Left lobe of liver (tissue), 2 donors: ENCODE measurements around the gene PPP3CA. TPM values are rescaled to one million over a fixed set of nuclear protein-coding genes. Genes with fewer than 3 reads are reported as not detected.
A peak's percentile ranks its signal among the peaks of the same experiment; 100 is the strongest.
"Not testable (repeated sequence)": the region's sequence is repeated elsewhere in the genome, so short reads cannot be mapped to it uniquely, and the experiment has no call there.

Experiments
- ATAC-seq: fragments of 200-7000 bp; cut with Tn5 transposase; one replicate; pipeline ENCODE4 v1.9.1; 2020; ENCODE audit warnings: mild to moderate bottlenecking, moderate library complexity
- DNase-seq: peaks from one replicate; pipeline ENCODE4 v3.0.0-alpha.2; 2020; ENCODE audit warnings: low spot score
- total RNA-seq: library from RNA; stranded (reverse); gene quantifications from one replicate; pipeline ENCODE4 v1.2.1, GENCODE V29; 2021
- donor health status: DM: no; HTN: no; CAD: no; lungs with moderate emphysema.
- donor health status: DM: no; HTN: yes; CAD: no.

The PPP3CA gene
- total RNA-seq, 1 donor from 2014 or later, result 11.1 TPM

DNA sequence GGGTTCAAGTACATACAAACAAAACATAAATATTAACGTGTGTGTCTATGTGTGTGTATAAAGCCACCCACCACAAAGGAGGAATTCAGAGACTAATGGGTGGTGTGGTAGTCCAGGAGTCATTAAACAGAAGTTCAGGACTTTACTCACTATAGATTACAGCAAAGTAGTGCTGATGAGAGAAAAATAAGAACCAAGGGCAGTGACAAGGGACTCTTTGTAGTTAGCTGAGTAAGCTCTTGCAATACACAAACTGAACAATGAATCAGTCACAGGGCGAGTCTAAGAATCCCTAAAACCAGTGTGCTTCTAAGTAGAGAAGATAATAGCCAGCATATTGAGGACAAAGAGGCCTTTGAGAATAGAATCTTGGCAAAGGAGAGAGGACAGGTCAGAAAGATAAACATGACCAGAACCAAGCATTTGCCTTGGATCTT lies 232.4 kb downstream of the PPP3CA start:
- no peak for ATAC-seq
- DNase-seq, result no peak

GRCh38 chr4:101104312-101105052 lies 242.8 kb downstream of the PPP3CA start:
- ATAC-seq (no peak), DNase-seq (no peak)

DNA sequence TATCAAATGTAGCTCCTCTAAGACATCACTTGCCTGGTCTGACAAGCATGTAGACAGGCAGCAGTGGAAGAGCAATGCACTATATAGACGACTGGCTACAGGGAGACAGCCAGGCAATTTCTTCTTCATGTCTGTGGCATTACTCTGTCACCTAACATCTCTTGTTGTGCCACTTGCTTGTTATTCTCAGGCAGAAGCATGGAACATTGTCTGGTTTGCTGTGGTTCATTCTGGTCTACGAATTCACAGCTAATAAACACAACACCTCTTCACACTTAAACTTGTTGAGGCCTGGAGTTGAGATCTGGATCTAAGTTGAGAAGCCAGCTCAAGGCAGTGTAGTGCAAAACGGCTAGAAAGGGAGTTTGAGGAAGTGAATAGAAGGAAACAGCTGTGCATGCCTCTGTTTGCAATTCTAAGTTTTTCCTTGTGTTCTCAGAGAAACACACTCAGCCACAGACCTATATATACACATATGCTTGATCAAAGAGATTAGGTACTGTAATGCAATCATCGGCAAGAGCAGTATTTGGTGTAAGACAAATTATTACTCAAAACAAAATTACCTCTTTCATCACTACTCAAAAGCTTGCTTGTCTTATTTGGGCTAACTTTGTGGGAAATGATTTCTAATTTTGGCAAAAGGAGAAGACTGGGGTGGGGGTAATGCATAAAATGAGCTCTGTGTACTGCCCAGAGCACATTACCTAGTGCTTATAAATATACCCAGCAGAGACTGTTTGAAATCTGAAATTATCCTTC lies 243.8 kb downstream of the PPP3CA start:
- ATAC-seq (no peak), DNase-seq (no peak)

DNA sequence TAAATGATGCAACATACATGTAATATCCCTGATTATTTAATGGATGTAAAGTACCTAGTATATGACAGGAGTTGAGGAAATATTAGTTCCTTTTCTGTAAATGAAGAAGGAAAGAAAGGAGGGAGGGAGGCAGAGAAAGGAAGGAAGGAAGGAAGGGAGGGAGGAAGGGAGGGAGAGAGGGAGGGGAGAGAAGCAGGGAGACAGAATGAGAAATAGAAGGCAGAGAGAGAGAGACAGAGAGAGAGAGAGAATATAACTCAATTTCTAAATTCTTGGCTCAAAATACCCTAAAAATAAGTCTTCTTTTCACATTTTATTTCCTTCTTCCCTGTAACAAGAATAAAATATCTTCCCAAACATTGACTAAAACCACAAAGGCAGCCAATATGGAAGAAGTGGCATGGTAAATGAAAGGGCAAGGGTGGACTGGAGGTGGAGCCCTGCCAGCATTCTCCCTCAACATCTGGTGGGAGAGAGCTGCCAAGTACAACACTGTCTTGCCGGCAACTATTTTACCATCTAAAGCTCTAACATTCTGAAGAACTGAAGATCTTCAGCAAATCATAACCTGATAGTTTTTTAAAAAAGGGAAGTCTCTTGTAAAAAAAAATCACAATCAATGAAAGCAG lies 245.1 kb downstream of the PPP3CA start:
- DNase-seq (no peak), ATAC-seq (no peak)

- ATAC-seq, result no peak
- no peak for DNase-seq
Observed at GRCh38 chr4:101101072-101101471, 246.3 kb downstream of the PPP3CA start.

GRCh38 chr4:101098666-101099400 lies 248.5 kb downstream of the PPP3CA start:
- no peak for DNase-seq
- no peak for ATAC-seq

DNA sequence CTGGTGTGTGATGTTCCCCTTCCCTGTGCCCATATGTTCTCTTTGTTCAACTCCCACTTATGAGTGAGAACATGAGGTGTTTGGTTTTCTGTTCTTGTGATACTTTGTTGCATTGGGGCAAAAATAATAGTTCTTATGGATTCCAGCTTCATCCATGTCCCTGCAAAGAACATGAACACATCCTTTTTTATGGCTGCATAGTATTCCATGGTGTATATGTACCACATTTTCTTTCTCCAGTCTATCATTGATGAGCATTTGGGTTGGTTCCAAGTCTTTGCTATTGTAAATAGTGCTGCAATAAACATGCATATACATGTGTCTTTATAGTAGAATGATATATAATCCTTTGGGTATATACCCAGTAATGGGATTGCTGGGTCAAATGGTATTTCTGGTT lies 254.7 kb downstream of the PPP3CA start:
- not testable (repeated sequence) for ATAC-seq, DNase-seq

DNA sequence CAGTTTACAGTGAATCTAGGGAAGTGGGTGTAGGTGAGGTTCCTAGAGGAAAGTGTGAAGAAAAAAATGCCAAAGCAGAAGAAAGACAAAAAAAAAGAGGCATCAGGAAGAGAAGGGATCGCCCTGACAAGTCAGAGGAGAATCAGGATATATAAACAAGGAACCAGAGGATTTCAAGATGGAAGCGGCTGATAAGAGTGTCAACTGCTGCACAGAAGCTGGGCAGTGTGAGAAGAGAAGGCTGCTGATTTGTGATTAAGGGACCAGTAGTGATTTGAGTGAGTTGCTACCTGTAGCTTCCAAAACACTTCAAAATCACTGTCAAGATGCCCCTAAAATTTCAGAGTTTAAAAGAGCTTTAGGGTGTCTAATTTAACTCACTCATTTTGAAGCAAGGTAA lies 258.2 kb downstream of the PPP3CA start:
- no peak for ATAC-seq
- no peak for DNase-seq

GRCh38 chr4:101086801-101087586 lies 260.3 kb downstream of the PPP3CA start:
- ATAC-seq, result no peak
- DNase-seq, result no peak

DNA sequence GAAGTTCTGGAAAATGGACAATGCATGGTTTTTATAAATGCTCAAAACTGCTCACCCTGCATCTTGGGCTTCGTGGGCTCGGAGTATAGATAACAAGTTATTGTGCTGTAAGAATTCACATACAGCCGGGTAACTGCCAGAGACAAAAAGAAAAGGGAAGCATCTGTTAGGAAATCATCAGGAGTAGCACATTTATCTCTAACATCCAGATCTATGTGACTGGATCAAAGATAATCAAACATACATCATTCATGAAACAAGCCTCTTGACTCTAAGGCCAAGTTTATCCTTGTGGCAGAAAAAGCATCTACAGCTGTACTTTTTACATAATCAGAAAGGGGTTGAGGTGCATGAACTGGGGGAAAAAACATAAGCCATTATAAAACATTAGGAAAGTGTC lies 264.2 kb downstream of the PPP3CA start:
- no peak for ATAC-seq
- no peak for DNase-seq

GRCh38 chr4:101081695-101082369 lies 265.5 kb downstream of the PPP3CA start:
- DNase-seq (peak; percentile 56), ATAC-seq (peak; percentile 56)

DNA sequence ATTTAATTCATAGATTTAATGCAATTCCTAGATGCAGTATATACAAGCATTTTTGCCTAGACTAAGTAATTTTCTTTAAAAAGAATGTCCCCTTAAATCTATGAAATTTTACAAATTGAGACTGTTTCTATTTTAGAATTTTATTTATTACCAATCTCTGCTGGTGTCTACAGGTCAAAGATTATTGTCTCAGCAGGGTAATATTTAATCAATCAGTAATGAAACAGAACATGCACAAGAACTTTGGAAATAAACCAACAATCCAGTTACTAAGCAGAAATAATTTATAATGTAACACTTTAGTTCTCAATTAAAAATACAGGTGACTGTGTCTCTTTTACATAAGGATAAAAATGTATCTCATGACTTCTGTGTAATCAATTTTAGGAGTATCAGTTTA lies 266.2 kb downstream of the PPP3CA start:
- ATAC-seq (peak; percentile 61), DNase-seq (no peak)

DNA sequence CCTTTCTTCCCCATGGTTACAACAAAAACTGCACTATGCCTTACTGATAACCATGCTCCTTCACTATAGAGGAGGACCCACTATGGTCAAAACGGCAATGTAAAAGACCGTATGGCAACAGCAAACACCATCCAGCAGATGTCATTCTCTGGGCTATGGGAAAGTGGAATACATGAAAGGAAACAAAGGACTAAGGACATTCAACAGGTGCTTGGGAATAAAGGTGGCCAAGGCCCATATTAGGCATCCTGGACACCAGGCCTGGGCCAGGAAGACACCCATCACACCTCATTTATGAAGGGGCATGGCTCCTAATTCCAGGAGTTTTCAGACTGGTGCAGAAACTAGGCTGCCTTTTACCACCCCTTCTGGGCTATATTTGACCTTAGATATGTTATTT lies 268.4 kb downstream of the PPP3CA start:
- ATAC-seq, result no peak

GRCh38 chr4:101076032-101076431 lies 271.3 kb downstream of the PPP3CA start:
- no peak for ATAC-seq
- no peak for DNase-seq

More for the DNA sequence above, 268.4 kb downstream of the PPP3CA start:
- no peak for DNase-seq

DNA sequence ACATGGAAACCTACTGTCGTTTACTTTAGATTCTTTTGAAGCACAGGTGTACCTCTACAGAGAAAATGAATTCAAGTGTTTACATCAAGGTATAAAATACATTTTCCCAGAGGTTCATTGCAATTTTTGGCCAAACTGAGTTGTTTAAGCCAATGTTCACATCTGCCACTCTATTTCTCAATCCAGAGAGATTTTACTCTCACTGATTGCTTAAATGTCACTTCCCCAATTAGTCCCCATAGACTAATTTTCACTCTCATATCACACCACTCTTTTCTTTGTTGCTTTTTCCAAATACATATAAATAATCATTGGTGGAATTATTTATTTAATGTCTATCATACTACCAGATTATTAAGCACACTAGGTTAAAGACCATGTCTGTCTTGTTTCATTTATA lies 271.8 kb downstream of the PPP3CA start:
- no peak for DNase-seq
- no peak for ATAC-seq

DNA sequence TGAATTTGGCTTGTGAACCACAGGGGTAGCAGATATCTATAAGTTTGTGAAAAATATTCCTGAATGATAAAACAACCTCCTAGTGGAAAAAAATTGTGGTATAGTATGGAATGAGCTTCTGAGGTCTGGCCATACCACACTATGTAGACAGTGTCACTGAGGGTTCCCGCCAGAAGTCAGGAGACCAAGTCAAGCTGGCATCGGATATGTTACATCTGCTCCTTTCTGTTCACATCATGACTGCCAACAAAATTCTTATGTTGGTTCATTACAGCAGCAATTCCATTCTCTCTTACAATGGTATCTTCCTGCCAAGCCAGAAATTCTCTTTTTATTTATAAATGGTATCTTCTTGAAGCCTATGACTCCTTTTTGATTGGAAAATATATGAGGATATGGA lies 273.0 kb downstream of the PPP3CA start:
- DNase-seq (no peak), ATAC-seq (no peak)

GRCh38 chr4:101071241-101071640 lies 276.1 kb downstream of the PPP3CA start:
- ATAC-seq (no peak), DNase-seq (no peak)

- ATAC-seq, result no peak
- DNase-seq, result no peak
Observed at GRCh38 chr4:101068115-101068514, 279.2 kb downstream of the PPP3CA start.

- ATAC-seq, result no peak
- no peak for DNase-seq
Observed at GRCh38 chr4:101067383-101067782, 279.9 kb downstream of the PPP3CA start.
